A673 (cell line): Measurements from ENCODE around the gene ADAM12. TPM values are rescaled to one million over a fixed set of nuclear protein-coding genes. Genes with fewer than 3 reads are reported as not detected.

Experiments
- BruUV-seq: library from RNA; stranded (reverse); fragments of 400-500 nt; replicated peaks from 2 replicates; lab custom pipeline; 2021; lab: Mats Ljungman, UMichigan
- CTCF ChIA-PET: fragments of 300-600 bp; sonication (Branson Sonifier 250); formaldehyde crosslinking; loops from one replicate; lab custom pipeline; 2022; ENCODE audit warnings: antibody characterized with exemption; lab: Charles Lee
- POLR2A ChIA-PET: fragments of 300-600 bp; sonication (Branson Sonifier 250); formaldehyde crosslinking; loops from one replicate; lab custom pipeline; 2022; ENCODE audit warnings: antibody characterized with exemption; ENCODE audit not compliant: low non-redundant PET; lab: Charles Lee
- DNase-seq: peaks from one replicate; pipeline ENCODE4 v3.0.0-alpha.2; 2015; ENCODE audit warnings: low spot score
- H3K27ac ChIP-seq: fragments of 200-600 bp; sonication (generic); 2 replicates; pipeline ENCODE4 v1.5.1; 2016; ENCODE audit warnings: mixed run types, low read depth, mild to moderate bottlenecking, mixed read lengths, antibody characterized with exemption, low read length; ENCODE audit not compliant: poor library complexity, severe bottlenecking
- H3K27me3 ChIP-seq: fragments of 200-600 bp; sonication (generic); replicated peaks from 2 replicates; pipeline ENCODE4 v1.6.1; 2017; ENCODE audit warnings: mixed run types, low read depth, mild to moderate bottlenecking, mixed read lengths, antibody characterized with exemption, low read length; ENCODE audit not compliant: insufficient read depth, poor library complexity
- H3K36me3 ChIP-seq: fragments of 200-600 bp; sonication (generic); 2 replicates; pipeline ENCODE4 v1.6.1; 2016; ENCODE audit warnings: mixed run types, mild to moderate bottlenecking, mixed read lengths, antibody characterized with exemption, low read length; ENCODE audit not compliant: insufficient read depth, poor library complexity, severe bottlenecking
- H3K4me1 ChIP-seq: fragments of 200-600 bp; sonication (generic); 2 replicates; pipeline ENCODE4 v1.6.1; 2017; ENCODE audit warnings: mixed run types, mild to moderate bottlenecking, mixed read lengths, antibody characterized with exemption, low read length; ENCODE audit not compliant: insufficient read depth, poor library complexity, severe bottlenecking
- H3K4me3 ChIP-seq: fragments of 200-600 bp; sonication (generic); 2 replicates; pipeline ENCODE4 v1.5.1; 2016; ENCODE audit warnings: low read depth, mixed run types, mild to moderate bottlenecking, mixed read lengths, low read length; ENCODE audit not compliant: poor library complexity, severe bottlenecking
- H3K9me3 ChIP-seq: fragments of 200-600 bp; sonication (generic); 2 replicates; pipeline ENCODE4 v1.6.1; 2016; ENCODE audit warnings: mixed run types, low read depth, mild to moderate bottlenecking, mixed read lengths, antibody characterized with exemption, low read length; ENCODE audit not compliant: poor library complexity, severe bottlenecking
- EZH2 ChIP-seq: fragments of 200-600 bp; sonication (generic); IDR thresholded peaks from 2 replicates; pipeline ENCODE4 v1.6.1; 2017; ENCODE audit warnings: borderline replicate concordance, low read depth, mild to moderate bottlenecking, mixed read lengths, antibody characterized with exemption, low read length; ENCODE audit not compliant: poor library complexity, severe bottlenecking
- intact Hi-C: fragments of 100-400 bp; cut with micrococcal nuclease; formaldehyde crosslinking; loops from one replicate; pipeline ENCODE4 v1.10.0; 2022; ENCODE audit not compliant: unreplicated experiment
- total RNA-seq: library from RNA; stranded (reverse); gene quantifications from 2 replicates; pipeline ENCODE4 v1.2.3, GENCODE V29; 2021
- TF ChIP-seq, protein P1 (sequence below): fragments of 300-800, 200-600 bp; sonication (generic); conservative IDR thresholded peaks from 2 replicates; pipeline ENCODE4 v1.5.1; 2017; ENCODE audit warnings: low read depth, mild to moderate bottlenecking, antibody characterized with exemption, low read length, moderate library complexity, mixed read lengths

Gene ADAM12
- total RNA-seq, 1 experiment from 2014 or later = 0.17 TPM

DNA sequence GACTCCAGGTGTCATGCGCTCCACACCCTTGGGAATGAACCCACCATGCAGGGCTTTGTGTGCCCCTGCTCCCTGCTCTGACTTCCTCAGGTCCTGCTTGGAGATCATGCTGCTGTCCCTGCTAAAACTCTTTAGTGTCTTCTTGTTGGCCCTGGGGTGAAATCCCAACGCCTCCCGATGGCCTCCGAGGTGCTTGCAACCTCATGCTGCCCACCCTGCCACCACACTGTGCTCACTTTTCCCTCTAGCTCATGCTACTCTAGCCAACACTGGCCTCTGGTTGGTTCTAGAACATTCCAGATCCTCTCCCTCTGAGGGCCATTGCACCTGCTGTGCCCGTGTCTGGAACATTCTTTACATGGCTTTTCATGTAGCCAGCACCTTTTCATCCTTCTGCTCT lies 227.7 kb downstream of the ADAM12 start:
- no peak overlapping the region for H3K4me3 ChIP-seq
- no peaks in the 10 kb centered on the region for H3K9me3 ChIP-seq
- POLR2A ChIA-PET = no interaction called here
- CTCF ChIA-PET = no interaction called here
- no peak for DNase-seq
- intact Hi-C loops = no loop called here
- H3K27ac ChIP-seq = no peak overlapping the region
- BruUV-seq = no TSS peak
- TF ChIP-seq, protein P1, sequence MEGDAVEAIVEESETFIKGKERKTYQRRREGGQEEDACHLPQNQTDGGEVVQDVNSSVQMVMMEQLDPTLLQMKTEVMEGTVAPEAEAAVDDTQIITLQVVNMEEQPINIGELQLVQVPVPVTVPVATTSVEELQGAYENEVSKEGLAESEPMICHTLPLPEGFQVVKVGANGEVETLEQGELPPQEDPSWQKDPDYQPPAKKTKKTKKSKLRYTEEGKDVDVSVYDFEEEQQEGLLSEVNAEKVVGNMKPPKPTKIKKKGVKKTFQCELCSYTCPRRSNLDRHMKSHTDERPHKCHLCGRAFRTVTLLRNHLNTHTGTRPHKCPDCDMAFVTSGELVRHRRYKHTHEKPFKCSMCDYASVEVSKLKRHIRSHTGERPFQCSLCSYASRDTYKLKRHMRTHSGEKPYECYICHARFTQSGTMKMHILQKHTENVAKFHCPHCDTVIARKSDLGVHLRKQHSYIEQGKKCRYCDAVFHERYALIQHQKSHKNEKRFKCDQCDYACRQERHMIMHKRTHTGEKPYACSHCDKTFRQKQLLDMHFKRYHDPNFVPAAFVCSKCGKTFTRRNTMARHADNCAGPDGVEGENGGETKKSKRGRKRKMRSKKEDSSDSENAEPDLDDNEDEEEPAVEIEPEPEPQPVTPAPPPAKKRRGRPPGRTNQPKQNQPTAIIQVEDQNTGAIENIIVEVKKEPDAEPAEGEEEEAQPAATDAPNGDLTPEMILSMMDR = no peak
- TF ChIP-seq EZH2 = no peak
- H3K36me3 ChIP-seq = no peaks in the 10 kb centered on the region
- no peaks in the 10 kb centered on the region for H3K27me3 ChIP-seq
- peaks cover 11% of the 10 kb centered on the region for H3K4me1 ChIP-seq

DNA sequence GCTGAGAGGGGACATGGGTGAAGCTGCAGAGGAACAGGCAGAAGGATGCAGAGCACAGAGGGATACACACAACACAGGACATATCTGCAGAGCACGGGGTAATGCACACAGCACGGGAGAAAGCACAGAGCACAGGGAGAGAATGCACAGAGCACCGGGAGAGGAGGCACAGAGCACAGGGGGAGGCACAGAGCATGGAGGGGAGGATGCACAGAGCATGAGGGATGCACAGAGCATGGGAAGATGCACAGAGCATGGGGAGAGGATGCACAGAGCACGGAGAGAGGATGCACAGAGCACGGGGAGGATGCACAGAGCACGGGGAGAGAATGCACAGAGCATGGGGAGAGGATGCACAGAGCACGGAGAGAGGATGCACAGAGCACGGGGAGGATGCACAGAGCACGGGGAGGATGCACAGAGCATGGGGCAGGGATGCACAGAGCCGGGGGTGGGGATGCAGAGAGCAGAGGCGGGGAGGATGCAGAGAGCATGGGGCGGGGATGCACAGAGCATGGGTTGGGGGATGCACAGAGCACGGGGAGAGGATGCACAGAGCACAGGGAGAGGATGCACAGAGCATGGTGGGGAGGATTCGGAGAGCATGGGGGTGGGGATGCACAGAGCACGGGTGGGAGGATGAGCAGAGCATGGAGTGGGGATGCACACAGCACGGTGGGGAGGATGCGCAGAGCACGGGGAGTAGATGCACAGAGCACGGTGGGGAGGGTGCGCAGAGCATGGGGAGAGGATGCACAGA lies 230.0 kb downstream of the ADAM12 start:
- H3K4me3 ChIP-seq = no peak overlapping the region
- ChIA-PET CTCF (no interaction called here), POLR2A (no interaction called here)
- H3K27me3 ChIP-seq = no peaks in the 10 kb centered on the region
- intact Hi-C loops = no loop called here
- H3K9me3 ChIP-seq = no peaks in the 10 kb centered on the region
- no peaks in the 10 kb centered on the region for H3K36me3 ChIP-seq
- TF ChIP-seq, protein P1 = no peak
- no peak for TF ChIP-seq EZH2
- peaks cover 21% of the 10 kb centered on the region for H3K4me1 ChIP-seq
- no peak overlapping the region for H3K27ac ChIP-seq
- DNase-seq = no peak
- no TSS peak for BruUV-seq

DNA sequence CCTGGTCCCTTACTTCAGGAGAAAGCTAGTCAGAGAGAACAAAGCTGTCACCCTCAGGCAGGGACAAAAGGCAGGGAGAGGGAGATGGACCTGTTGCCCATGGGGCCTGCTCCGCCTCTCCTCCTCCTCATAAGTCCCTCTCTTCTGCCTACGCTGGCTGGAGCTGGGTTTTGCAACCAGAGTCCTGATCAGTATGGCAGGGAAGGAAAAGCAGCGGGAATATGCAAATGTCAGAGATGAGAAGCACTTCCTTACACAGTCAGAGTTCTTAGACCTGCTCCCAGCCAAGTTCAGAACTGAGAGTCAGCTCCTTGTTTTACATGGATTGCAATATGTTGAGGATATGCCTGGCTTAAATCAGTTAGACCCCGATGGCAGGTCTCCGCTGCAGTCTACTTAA lies 231.1 kb downstream of the ADAM12 start:
- Histone ChIP-seq H3K9me3 (no peaks in the 10 kb centered on the region), H3K27ac (no peak overlapping the region), H3K4me1 (peaks cover 32% of the 10 kb centered on the region), H3K27me3 (no peaks in the 10 kb centered on the region), H3K4me3 (no peak overlapping the region), H3K36me3 (no peaks in the 10 kb centered on the region)
- ChIA-PET CTCF (no interaction called here), POLR2A (no interaction called here)
- no peak for DNase-seq
- no TSS peak for BruUV-seq
- TF ChIP-seq, protein P1 = no peak
- TF ChIP-seq EZH2 = no peak
- intact Hi-C loops = no loop called here
